ENCODE data around the gene CERS1. TPM values are rescaled to one million over a fixed set of nuclear protein-coding genes. Genes with fewer than 3 reads are reported as not detected.
"Not testable (repeated sequence)": the region's sequence is repeated elsewhere in the genome, so short reads cannot be mapped to it uniquely, and the experiment has no call there.

The CERS1 gene
- polyA plus RNA-seq, 1 experiment: 1.8 TPM

GRCh38 chr19:18905513-18906236, 9.7 kb upstream of the CERS1 start:
- no peak for DNase-seq (ENCODE audit: low read depth, low spot score)
- TF ChIP-seq, protein P1, sequence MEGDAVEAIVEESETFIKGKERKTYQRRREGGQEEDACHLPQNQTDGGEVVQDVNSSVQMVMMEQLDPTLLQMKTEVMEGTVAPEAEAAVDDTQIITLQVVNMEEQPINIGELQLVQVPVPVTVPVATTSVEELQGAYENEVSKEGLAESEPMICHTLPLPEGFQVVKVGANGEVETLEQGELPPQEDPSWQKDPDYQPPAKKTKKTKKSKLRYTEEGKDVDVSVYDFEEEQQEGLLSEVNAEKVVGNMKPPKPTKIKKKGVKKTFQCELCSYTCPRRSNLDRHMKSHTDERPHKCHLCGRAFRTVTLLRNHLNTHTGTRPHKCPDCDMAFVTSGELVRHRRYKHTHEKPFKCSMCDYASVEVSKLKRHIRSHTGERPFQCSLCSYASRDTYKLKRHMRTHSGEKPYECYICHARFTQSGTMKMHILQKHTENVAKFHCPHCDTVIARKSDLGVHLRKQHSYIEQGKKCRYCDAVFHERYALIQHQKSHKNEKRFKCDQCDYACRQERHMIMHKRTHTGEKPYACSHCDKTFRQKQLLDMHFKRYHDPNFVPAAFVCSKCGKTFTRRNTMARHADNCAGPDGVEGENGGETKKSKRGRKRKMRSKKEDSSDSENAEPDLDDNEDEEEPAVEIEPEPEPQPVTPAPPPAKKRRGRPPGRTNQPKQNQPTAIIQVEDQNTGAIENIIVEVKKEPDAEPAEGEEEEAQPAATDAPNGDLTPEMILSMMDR (IDR thresholded peaks at IDR 0.05; ENCODE audit: low read depth, low read length): no peak
- CTCF ChIA-PET: no interaction called here
- no peak overlapping the region for H3K4me3 ChIP-seq (ENCODE audit: low read depth, low read length)
- peaks cover 3% of the 10 kb centered on the region; the same call in 1 of the 2 replicates for H3K9me3 ChIP-seq (ENCODE audit: control insufficient read depth, insufficient read depth, low read length)
- H3K27ac ChIP-seq (ENCODE audit: low read depth, low read length): no peak overlapping the region
- POLR2A ChIA-PET: interaction anchor here (0.6 to 0.9 kb wide), 2 partner anchors 14 to 111 kb away, joined by 3 read pairs; partner anchors contain the start of genes COPE and DDX49
- H3K27me3 ChIP-seq (ENCODE audit: control insufficient read depth, insufficient read depth, low read length): no peaks in the 10 kb centered on the region

- no peak for DNase-seq (ENCODE audit: low read depth, low spot score)
- POLR2A ChIA-PET: interaction anchor here (0.6 kb wide), 1 partner anchor 110 kb away, joined by 3 read pairs; no protein-coding TSS in a partner anchor
- H3K4me3 ChIP-seq (ENCODE audit: low read depth, low read length): no peak overlapping the region
- CTCF ChIA-PET: no interaction called here
- H3K9me3 ChIP-seq (ENCODE audit: control insufficient read depth, insufficient read depth, low read length): peaks cover 3% of the 10 kb centered on the region; the same call in 1 of the 2 replicates
- TF ChIP-seq, protein P1 (IDR thresholded peaks at IDR 0.05; ENCODE audit: low read depth, low read length): no peak
- H3K27me3 ChIP-seq (ENCODE audit: control insufficient read depth, insufficient read depth, low read length): no peaks in the 10 kb centered on the region
- no peak overlapping the region for H3K27ac ChIP-seq (ENCODE audit: low read depth, low read length)
Observed at GRCh38 chr19:18905058-18905456, 9.1 kb upstream of the CERS1 start.

GRCh38 chr19:18904334-18905057, 8.5 kb upstream of the CERS1 start:
- ChIA-PET CTCF (no interaction called here), POLR2A (no interaction called here)
- Histone ChIP-seq H3K4me3 (ENCODE audit: low read depth, low read length) (no peak overlapping the region), H3K27me3 (ENCODE audit: control insufficient read depth, insufficient read depth, low read length) (no peaks in the 10 kb centered on the region), H3K9me3 (ENCODE audit: control insufficient read depth, insufficient read depth, low read length) (peaks cover 3% of the 10 kb centered on the region; the same call in 1 of the 2 replicates), H3K27ac (ENCODE audit: low read depth, low read length) (no peak overlapping the region)
- DNase-seq (ENCODE audit: low read depth, low spot score): no peak
- TF ChIP-seq, protein P1 (IDR thresholded peaks at IDR 0.05; ENCODE audit: low read depth, low read length): no peak

- POLR2A ChIA-PET: no interaction called here
- no peak for DNase-seq (ENCODE audit: low read depth, low spot score)
- TF ChIP-seq, protein P1 (IDR thresholded peaks at IDR 0.05; ENCODE audit: low read depth, low read length): no peak
- Histone ChIP-seq H3K27ac (ENCODE audit: low read depth, low read length) (no peak overlapping the region), H3K9me3 (ENCODE audit: control insufficient read depth, insufficient read depth, low read length) (peaks cover 3% of the 10 kb centered on the region; the same call in 1 of the 2 replicates), H3K27me3 (ENCODE audit: control insufficient read depth, insufficient read depth, low read length) (no peaks in the 10 kb centered on the region), H3K4me3 (ENCODE audit: low read depth, low read length) (no peak overlapping the region)
- CTCF ChIA-PET: interaction anchor here (0.6 kb wide), 1 partner anchor 56 kb away, joined by 3 read pairs; no protein-coding TSS in a partner anchor
Observed at GRCh38 chr19:18903156-18904037, 7.4 kb upstream of the CERS1 start.

DNA sequence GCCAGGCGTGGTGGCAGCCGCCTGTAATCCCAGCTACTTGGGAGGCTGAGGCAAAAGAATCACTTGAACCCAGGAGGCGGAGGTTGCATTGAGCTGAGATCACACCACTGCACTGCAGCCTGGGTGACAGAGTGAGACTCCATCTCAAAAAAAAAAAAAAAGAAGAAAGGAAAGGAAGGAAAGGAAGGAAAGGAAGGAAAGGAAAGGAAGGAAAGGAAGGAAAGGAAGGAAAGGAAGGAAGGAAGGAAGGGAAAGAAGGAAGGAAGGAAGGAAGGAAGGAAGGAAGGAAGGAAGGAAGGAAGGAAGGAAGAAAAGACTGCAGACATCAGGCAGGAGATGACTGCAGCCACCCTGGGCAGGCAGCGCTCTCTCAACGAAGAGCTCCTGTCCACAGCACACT, 6.6 kb upstream of the CERS1 start:
- H3K9me3 ChIP-seq (ENCODE audit: control insufficient read depth, insufficient read depth, low read length); POLR2A ChIA-PET; H3K27me3 ChIP-seq (ENCODE audit: control insufficient read depth, insufficient read depth, low read length); H3K27ac ChIP-seq (ENCODE audit: low read depth, low read length); DNase-seq (ENCODE audit: low read depth, low spot score); H3K4me3 ChIP-seq (ENCODE audit: low read depth, low read length): not testable (repeated sequence)
- CTCF ChIA-PET: interaction anchor here (0.6 kb wide), 1 partner anchor 55 kb away, joined by 3 read pairs; no protein-coding TSS in a partner anchor

All from AG04450 (cell line).